LNCaP clone FGC (cell line): ENCODE measurements around the gene MARCKS.

Source experiments
- DNase-seq: peaks from one replicate; pipeline ENCODE4 v3.0.0-alpha.2; 2011; ENCODE audit warnings: low read depth
- H3K4me3 ChIP-seq: 2 replicates; pipeline ENCODE4 v1.5.1; 2011; ENCODE audit warnings: mild to moderate bottlenecking, low read depth, low read length, control low read depth
- CTCF ChIP-seq: IDR thresholded peaks from 2 replicates; pipeline ENCODE4 v1.5.1; 2012; ENCODE audit warnings: mild to moderate bottlenecking; ENCODE audit not compliant: control insufficient read depth, insufficient read depth; ENCODE audit errors: extremely low read depth

MARCKS gene

GRCh38 chr6:113893866-113894265 lies 36.7 kb downstream of the MARCKS start:
- no peak for DNase-seq
- no peak overlapping the region for H3K4me3 ChIP-seq
- no peak for TF ChIP-seq CTCF

- TF ChIP-seq CTCF = no peak
- no peak for DNase-seq
Measured at GRCh38 chr6:113894712-113895674, 37.8 kb downstream of the MARCKS start.

GRCh38 chr6:113901482-113901881 lies 44.3 kb downstream of the MARCKS start:
- no peak overlapping the region for H3K4me3 ChIP-seq
- no peak for TF ChIP-seq CTCF
- DNase-seq = no peak

More at GRCh38 chr6:113894712-113895674, 37.8 kb downstream of the MARCKS start:
- no peak overlapping the region for H3K4me3 ChIP-seq

GRCh38 chr6:113903666-113904330 lies 46.7 kb downstream of the MARCKS start:
- TF ChIP-seq CTCF = no peak
- no peak for DNase-seq
- H3K4me3 ChIP-seq = no peak overlapping the region

- TF ChIP-seq CTCF = no peak
- no peak for DNase-seq
Measured at GRCh38 chr6:113907102-113907815, 50.1 kb downstream of the MARCKS start.

GRCh38 chr6:113908801-113909200 lies 51.7 kb downstream of the MARCKS start:
- H3K4me3 ChIP-seq = no peak overlapping the region
- no peak for DNase-seq

More at GRCh38 chr6:113907102-113907815, 50.1 kb downstream of the MARCKS start:
- no peak overlapping the region for H3K4me3 ChIP-seq

More at GRCh38 chr6:113908801-113909200, 51.7 kb downstream of the MARCKS start:
- no peak for TF ChIP-seq CTCF
